IMR-90 (cell line): ENCODE data around the gene PRICKLE2. TPM values are rescaled to one million over a fixed set of nuclear protein-coding genes. Genes with fewer than 3 reads are reported as not detected.

Source experiments
- ATAC-seq: fragments of 200-7000 bp; cut with Tn5 transposase; 2 replicates; pipeline ENCODE4 v1.9.1; 2020; ENCODE audit warnings: low read depth, mild to moderate bottlenecking, moderate library complexity
- BruUV-seq: library from RNA; stranded (reverse); fragments of 400-500 nt; replicated peaks from 2 replicates; lab custom pipeline; 2021; lab: Mats Ljungman, UMichigan
- CTCF ChIA-PET: fragments of 300-600 bp; formaldehyde crosslinking; extraction: SDS; loops from one replicate; lab custom pipeline; 2021; ENCODE audit warnings: antibody characterized with exemption; lab: Yijun Ruan, JAX
- POLR2A ChIA-PET: fragments of 300-600 bp; sonication (Branson Sonifier 250); formaldehyde crosslinking; loops from one replicate; lab custom pipeline; 2022; ENCODE audit warnings: antibody characterized with exemption; ENCODE audit not compliant: unreplicated experiment; lab: Charles Lee
- DNase-seq: peaks from one replicate; pipeline ENCODE4 v3.0.0; 2013
- H2AFZ ChIP-seq: replicated peaks from 2 replicates; pipeline ENCODE3; 2013; ENCODE audit warnings: low read length, mild to moderate bottlenecking; ENCODE audit not compliant: poor library complexity
- H2AK5ac ChIP-seq: 2 replicates; pipeline ENCODE4 v1.6.1; 2013; ENCODE audit warnings: low read depth, low read length, inconsistent platforms
- H2AK9ac ChIP-seq: replicated peaks from 2 replicates; pipeline ENCODE3; 2013; ENCODE audit warnings: mild to moderate bottlenecking, low read depth, low read length, moderate library complexity; ENCODE audit not compliant: poor library complexity
- H2BK120ac ChIP-seq: 2 replicates; pipeline ENCODE4 v1.6.1; 2013; ENCODE audit warnings: low read depth, low read length, inconsistent platforms
- H2BK15ac ChIP-seq: 3 replicates; pipeline ENCODE4 v1.6.1; 2013; ENCODE audit warnings: low read depth, low read length, inconsistent platforms
- H2BK20ac ChIP-seq: 2 replicates; pipeline ENCODE4 v1.6.1; 2013; ENCODE audit warnings: low read depth, mild to moderate bottlenecking, inconsistent platforms, low read length, moderate library complexity
- H2BK5ac ChIP-seq: 2 replicates; pipeline ENCODE4 v1.6.1; 2013; ENCODE audit warnings: mild to moderate bottlenecking, low read depth, low read length, inconsistent platforms; ENCODE audit not compliant: poor library complexity, severe bottlenecking
- H3K14ac ChIP-seq: replicated peaks from 2 replicates; pipeline ENCODE4 v1.6.1; 2013; ENCODE audit warnings: low read depth, low read length, inconsistent platforms
- H3K18ac ChIP-seq: 2 replicates; pipeline ENCODE4 v1.6.1; 2013; ENCODE audit warnings: low read depth, low read length, control low read depth
- H3K23ac ChIP-seq: 2 replicates; pipeline ENCODE4 v1.6.1; 2013; ENCODE audit warnings: low read depth, low read length, inconsistent platforms
- H3K27ac ChIP-seq: 2 replicates; pipeline ENCODE4 v1.5.1; 2013; ENCODE audit warnings: mild to moderate bottlenecking, control low read depth, low read length; ENCODE audit not compliant: insufficient read depth
- H3K27me3 ChIP-seq: 2 replicates; pipeline ENCODE4 v1.6.1; 2013; ENCODE audit warnings: low read length; ENCODE audit not compliant: control insufficient read depth, insufficient read depth
- H3K36me3 ChIP-seq: 2 replicates; pipeline ENCODE4 v1.6.1; 2013; ENCODE audit warnings: low read length, mixed read lengths; ENCODE audit not compliant: control insufficient read depth, insufficient read depth
- H3K4ac ChIP-seq: 2 replicates; pipeline ENCODE4 v1.6.1; 2013; ENCODE audit warnings: low read depth, low read length, inconsistent platforms
- H3K4me1 ChIP-seq: 2 replicates; pipeline ENCODE4 v1.6.1; 2013; ENCODE audit warnings: low read length, mixed read lengths; ENCODE audit not compliant: control insufficient read depth, insufficient read depth
- H3K4me2 ChIP-seq: 2 replicates; pipeline ENCODE4 v1.6.1; 2013; ENCODE audit warnings: low read depth, mild to moderate bottlenecking, control low read depth, low read length, moderate library complexity
- H3K4me3 ChIP-seq: 2 replicates; pipeline ENCODE4 v1.5.1; 2013; ENCODE audit warnings: low read depth, mild to moderate bottlenecking, control low read depth, low read length, moderate library complexity; ENCODE audit not compliant: insufficient read depth
- H3K56ac ChIP-seq: 2 replicates; pipeline ENCODE4 v1.6.1; 2013; ENCODE audit warnings: low read length, inconsistent platforms; ENCODE audit not compliant: insufficient read depth; ENCODE audit errors: extremely low read depth
- H3K79me1 ChIP-seq, 2 experiments: 2 replicates each; pipeline ENCODE4 v1.6.1; 2013; ENCODE audit warnings: low read length in 2 of 2, inconsistent platforms in 1 of 2, low read depth in 1 of 2
- H3K9ac ChIP-seq: 2 replicates; pipeline ENCODE4 v1.6.1; 2013; ENCODE audit warnings: low read depth, low read length, control low read depth
- H3K9me1 ChIP-seq: 2 replicates; pipeline ENCODE4 v1.6.1; 2013; ENCODE audit warnings: low read length, inconsistent platforms; ENCODE audit not compliant: insufficient read depth
- H3K9me3 ChIP-seq: 2 replicates; pipeline ENCODE4 v1.6.1; 2013; ENCODE audit warnings: low read length; ENCODE audit not compliant: control insufficient read depth, insufficient read depth
- H4K20me1 ChIP-seq: 2 replicates; pipeline ENCODE4 v1.6.1; 2013; ENCODE audit warnings: low read length, inconsistent platforms; ENCODE audit not compliant: insufficient read depth
- H4K5ac ChIP-seq: 2 replicates; pipeline ENCODE4 v1.6.1; 2013; ENCODE audit warnings: mild to moderate bottlenecking, low read depth, low read length, control low read depth
- H4K8ac ChIP-seq, 2 experiments: 2 replicates each; pipeline ENCODE4 v1.6.1; 2013; ENCODE audit warnings: low read depth in 2 of 2, low read length in 2 of 2, control low read depth in 1 of 2, inconsistent platforms in 1 of 2
- H4K91ac ChIP-seq: 2 replicates; pipeline ENCODE4 v1.6.1; 2013; ENCODE audit warnings: low read depth, low read length, inconsistent platforms; ENCODE audit not compliant: insufficient read depth
- BHLHE40 ChIP-seq: fragments of 150-350 bp; IDR thresholded peaks from 2 replicates; pipeline ENCODE4 v1.6.1; 2016; ENCODE audit warnings: mild to moderate bottlenecking, low read depth, low read length
- FOS ChIP-seq: fragments of 150-350 bp; IDR thresholded peaks from 2 replicates; pipeline ENCODE4 v1.6.1; 2016; ENCODE audit warnings: low read depth, low read length
- MAFK ChIP-seq: IDR thresholded peaks from 2 replicates; pipeline ENCODE4 v1.6.1; 2012; ENCODE audit warnings: low read depth, low read length, improper control_type of control experiment
- MAZ ChIP-seq: IDR thresholded peaks from 2 replicates; pipeline ENCODE4 v1.6.1; 2012; ENCODE audit warnings: low read depth, mild to moderate bottlenecking, low read length, improper control_type of control experiment, moderate library complexity, borderline replicate concordance
- NFE2L2 ChIP-seq: fragments of 150-350 bp; IDR thresholded peaks from 2 replicates; pipeline ENCODE4 v1.6.1; 2016; ENCODE audit warnings: low read depth, mild to moderate bottlenecking, low read length
- RAD21 ChIP-seq: IDR thresholded peaks from 2 replicates; pipeline ENCODE4 v1.6.1; 2012; ENCODE audit warnings: low read length, improper control_type of control experiment
- RCOR1 ChIP-seq: IDR thresholded peaks from 2 replicates; pipeline ENCODE4 v1.6.1; 2012; ENCODE audit warnings: mild to moderate bottlenecking, low read length, improper control_type of control experiment; ENCODE audit not compliant: insufficient replicate concordance
- USF2 ChIP-seq: fragments of 150-350 bp; IDR thresholded peaks from 2 replicates; pipeline ENCODE4 v1.6.1; 2017; ENCODE audit warnings: mild to moderate bottlenecking, antibody characterized with exemption, low read length, low read depth
- WGBS, 2 experiments: methylation state at CpG; one replicate each; pipeline versions ENCODE4 v1.1.5 to v1.1.7; 2013; ENCODE audit warnings: missing lambda C conversion rate in 2 of 2; ENCODE audit not compliant: insufficient read length in 1 of 2; ENCODE audit errors: extremely low coverage in 2 of 2; 5-methylcytosine and 5-hydroxymethylcytosine counted together
- dilution Hi-C: fragments of 300-500 bp; cut with HindIII; formaldehyde crosslinking; loops from one replicate; pipeline ENCODE4 v1.14.3; 2018; ENCODE audit warnings: low sequenced_read_pairs; ENCODE audit not compliant: unreplicated experiment
- in situ Hi-C: fragments of 300-500 bp; cut with MboI; formaldehyde crosslinking; loops from 3 replicates; pipeline ENCODE4 v1.14.3; 2019; ENCODE audit warnings: low sequenced_read_pairs, inconsistent platforms, mixed read lengths
- intact Hi-C: fragments of 100-400 bp; cut with micrococcal nuclease; formaldehyde crosslinking; loops from 2 replicates; pipeline ENCODE4 v1.10.0; 2022
- polyA plus RNA-seq, 3 experiments: library from polyadenylated mRNA; depleted of rRNA; stranded (reverse); fragments of >200 nt; gene quantifications; 2 replicates each; pipeline ENCODE4 v1.2.3, GENCODE V29; 2012; ENCODE audit warnings: low replicate concordance in 1 of 3
- total RNA-seq: library from RNA; depleted of rRNA; stranded (reverse); fragments of >200 nt; gene quantifications from 2 replicates; pipeline ENCODE4 v1.2.3, GENCODE V29; 2012

Gene PRICKLE2
- total and polyA plus RNA-seq, 2 of the 4 experiments (the other 2 are of a cell fraction): 4.1 to 14.2 TPM

GRCh38 chr3:64108231-64108630, 117.0 kb downstream of the PRICKLE2 start:
- Histone ChIP-seq H2BK120ac (no peak overlapping the region), H3K9me3 (no peaks in the 10 kb centered on the region), H4K91ac (no peak overlapping the region), H2BK15ac (no peak overlapping the region), H3K18ac (no peak overlapping the region), H4K8ac (no peak overlapping the region), H2BK5ac (no peak overlapping the region), H3K23ac (no peak overlapping the region), H3K4me2 (no peak overlapping the region), H3K4me1 (peaks cover 11% of the 10 kb centered on the region), H3K9ac (no peak overlapping the region), H3K4ac (no peak overlapping the region), H4K20me1 (peaks cover 16% of the 10 kb centered on the region), H3K27ac (no peak overlapping the region), H2AFZ (no peak overlapping the region), H3K36me3 (peaks cover 14% of the 10 kb centered on the region), H3K27me3 (no peaks in the 10 kb centered on the region), H2BK20ac (no peak overlapping the region), H3K79me1 (peaks cover 13 to 71% of the 10 kb centered on the region in 2 experiments), H2AK9ac (no peak overlapping the region), H4K5ac (no peak overlapping the region), H3K14ac (no peak overlapping the region), H3K4me3 (no peak overlapping the region), H2AK5ac (no peak overlapping the region), H3K56ac (no peak overlapping the region), H3K9me1 (peaks cover 41% of the 10 kb centered on the region)
- CTCF ChIA-PET: no interaction called here
- no TSS peak for BruUV-seq
- intact Hi-C loops: no loop called here
- no peak for ATAC-seq
- TF ChIP-seq FOS: no peak
- no peak for TF ChIP-seq RCOR1
- TF ChIP-seq NFE2L2: no peak
- TF ChIP-seq USF2: no peak
- TF ChIP-seq MAFK: no peak
- no peak for TF ChIP-seq MAZ
- TF ChIP-seq BHLHE40: no peak
- no peak for TF ChIP-seq RAD21
- DNase-seq: no peak
- in situ Hi-C loops: no loop called here
- dilution Hi-C loops: no loop called here
- POLR2A ChIA-PET: no interaction called here
- WGBS, 2 experiments: 92% methylated on average over 4 of the region's 9 CpGs; no CpG with 5 or more reads in 1 of the 2 experiments
